Skeletal muscle cell (primary cell): Measurements from ENCODE around the gene TRIM54.
"Not testable (repeated sequence)": the region's sequence is repeated elsewhere in the genome, so short reads cannot be mapped to it uniquely, and the experiment has no call there.

Source experiments
- DNase-seq: peaks from one replicate; pipeline ENCODE4 v3.0.0-alpha.2; 2010; ENCODE audit warnings: low read depth
- H3K4me3 ChIP-seq: 2 replicates; pipeline ENCODE4 v1.5.1; 2011; ENCODE audit warnings: low read depth, mild to moderate bottlenecking, control low read depth, low read length, moderate library complexity

TRIM54 gene

DNA sequence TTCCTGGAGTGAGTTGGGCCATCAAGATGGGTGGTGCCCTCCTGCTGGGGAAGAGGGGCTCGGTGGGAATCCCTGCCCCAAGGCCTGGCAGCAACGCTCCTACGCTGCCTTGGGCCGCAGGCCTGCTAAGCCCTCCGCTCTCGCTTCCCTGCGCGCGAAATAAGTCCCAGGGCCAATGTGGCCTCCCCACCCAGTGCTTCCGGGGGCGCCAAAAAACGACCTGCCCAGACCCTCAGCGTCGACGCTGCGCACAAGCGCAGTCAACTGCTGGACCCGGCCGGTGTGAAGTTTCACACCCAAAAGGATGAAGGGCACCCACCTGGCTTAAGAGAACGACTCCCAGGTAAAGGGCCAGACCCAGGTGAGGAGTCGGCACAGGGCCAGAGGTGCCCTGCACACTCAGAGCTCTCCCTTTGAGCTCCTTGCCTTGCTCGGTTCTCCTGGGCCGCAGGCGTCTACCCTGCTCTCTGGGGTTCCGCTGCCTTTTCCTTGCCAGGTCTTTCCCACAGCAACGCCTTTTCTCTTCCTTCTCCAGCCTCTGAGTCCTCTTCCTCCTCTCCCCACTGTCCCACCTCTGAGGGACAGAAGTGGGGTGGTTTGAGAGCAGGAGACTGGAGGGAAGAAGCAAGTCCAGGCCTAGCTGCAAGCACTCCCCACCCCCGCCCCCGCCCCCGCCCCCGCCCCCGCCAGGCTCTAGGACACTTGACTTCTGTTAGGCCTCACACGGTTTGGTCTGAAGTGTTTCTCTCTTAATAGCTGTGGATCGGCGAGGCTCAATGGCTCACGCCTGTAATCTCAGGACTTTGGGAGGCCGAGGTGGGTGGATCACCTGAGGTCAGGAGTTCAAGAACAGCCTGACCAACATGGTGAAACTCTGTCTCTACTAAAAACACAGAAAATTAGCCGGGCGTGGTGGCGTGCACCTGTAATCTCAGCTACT is 6.7 kb upstream of the TRIM54 start, which contains the start of gene DNAJC5G:
DNAJC5G (plus strand) TSS at position 223 of the 940 bp plus-strand sequence. CDS start 1,296 bp downstream, outside the sequence.
- DNase-seq = no peak
- H3K4me3 ChIP-seq = no peak within 1 kb of the TSS

- H3K4me3 ChIP-seq = no peak overlapping the region
- no peak for DNase-seq
Measured at GRCh38 chr2:27278010-27278409, 4.2 kb upstream of the TRIM54 start.

GRCh38 chr2:27280826-27281225 is 1.4 kb upstream of the TRIM54 start:
- no peak overlapping the region for H3K4me3 ChIP-seq
- DNase-seq = no peak

GRCh38 chr2:27281442-27281841 is 787 bp upstream of the TRIM54 start:
- H3K4me3 ChIP-seq = no peak overlapping the region
- DNase-seq = no peak

GRCh38 chr2:27282892-27283291 is 663 bp downstream of the TRIM54 start:
- DNase-seq = no peak

GRCh38 chr2:27284996-27285395 is 2.8 kb downstream of the TRIM54 start:
- no peak for DNase-seq
- no peak overlapping the region for H3K4me3 ChIP-seq

More at GRCh38 chr2:27282892-27283291, 663 bp downstream of the TRIM54 start:
- H3K4me3 ChIP-seq = no peak overlapping the region

GRCh38 chr2:27285481-27285880 is 3.3 kb downstream of the TRIM54 start:
- H3K4me3 ChIP-seq = no peak overlapping the region
- no peak for DNase-seq

GRCh38 chr2:27288610-27289009 is 6.4 kb downstream of the TRIM54 start:
- H3K4me3 ChIP-seq = no peak overlapping the region
- no peak for DNase-seq

- DNase-seq = no peak
Measured at GRCh38 chr2:27290549-27290948, 8.3 kb downstream of the TRIM54 start.

DNA sequence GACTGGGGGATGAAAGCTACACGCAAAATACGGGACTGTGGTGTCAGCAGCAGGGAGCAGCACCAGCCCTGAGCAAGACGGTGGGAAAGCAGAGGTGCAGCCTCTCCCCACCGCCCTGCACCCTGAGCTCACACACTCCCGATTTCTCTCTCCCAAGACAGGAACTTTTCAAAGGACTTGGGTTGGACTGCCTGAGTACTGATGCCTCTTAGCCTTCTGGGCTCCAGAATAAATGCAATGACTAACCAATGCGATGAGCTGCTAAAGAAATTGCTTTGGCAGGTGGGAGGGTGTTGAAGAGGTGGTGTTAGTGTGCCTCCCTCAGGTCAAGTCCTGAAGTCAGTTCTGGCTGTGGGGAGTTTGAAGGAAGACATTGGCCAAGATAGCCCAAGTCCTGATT is 9.6 kb downstream of the TRIM54 start:
- DNase-seq = no peak
- no peak overlapping the region for H3K4me3 ChIP-seq

More at GRCh38 chr2:27290549-27290948, 8.3 kb downstream of the TRIM54 start:
- no peak overlapping the region for H3K4me3 ChIP-seq

DNA sequence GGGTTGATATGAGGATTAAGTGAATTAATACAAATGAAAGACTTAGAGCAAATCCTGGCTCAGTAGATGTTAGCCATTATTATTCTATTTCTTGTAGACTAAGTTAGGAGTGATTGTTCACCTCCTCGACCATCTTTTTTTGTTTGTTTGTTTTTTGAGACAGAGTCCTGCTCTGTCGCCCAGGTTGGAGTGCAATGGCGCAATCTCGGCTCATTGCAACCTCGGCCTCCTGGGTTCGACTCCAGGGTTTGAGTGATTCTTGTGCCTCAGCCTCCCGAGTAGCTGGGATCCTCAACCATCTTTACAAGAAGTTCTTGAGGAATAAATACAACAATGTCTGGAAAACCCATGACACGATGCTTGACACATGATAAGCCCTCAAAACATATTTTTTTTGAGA is 12.7 kb downstream of the TRIM54 start:
- no peak overlapping the region for H3K4me3 ChIP-seq
- no peak for DNase-seq

GRCh38 chr2:27296481-27296880 is 14.3 kb downstream of the TRIM54 start:
- no peak for DNase-seq
- no peak overlapping the region for H3K4me3 ChIP-seq

- no peak overlapping the region for H3K4me3 ChIP-seq
- no peak for DNase-seq
Measured at GRCh38 chr2:27297195-27297594, 15.0 kb downstream of the TRIM54 start.

DNA sequence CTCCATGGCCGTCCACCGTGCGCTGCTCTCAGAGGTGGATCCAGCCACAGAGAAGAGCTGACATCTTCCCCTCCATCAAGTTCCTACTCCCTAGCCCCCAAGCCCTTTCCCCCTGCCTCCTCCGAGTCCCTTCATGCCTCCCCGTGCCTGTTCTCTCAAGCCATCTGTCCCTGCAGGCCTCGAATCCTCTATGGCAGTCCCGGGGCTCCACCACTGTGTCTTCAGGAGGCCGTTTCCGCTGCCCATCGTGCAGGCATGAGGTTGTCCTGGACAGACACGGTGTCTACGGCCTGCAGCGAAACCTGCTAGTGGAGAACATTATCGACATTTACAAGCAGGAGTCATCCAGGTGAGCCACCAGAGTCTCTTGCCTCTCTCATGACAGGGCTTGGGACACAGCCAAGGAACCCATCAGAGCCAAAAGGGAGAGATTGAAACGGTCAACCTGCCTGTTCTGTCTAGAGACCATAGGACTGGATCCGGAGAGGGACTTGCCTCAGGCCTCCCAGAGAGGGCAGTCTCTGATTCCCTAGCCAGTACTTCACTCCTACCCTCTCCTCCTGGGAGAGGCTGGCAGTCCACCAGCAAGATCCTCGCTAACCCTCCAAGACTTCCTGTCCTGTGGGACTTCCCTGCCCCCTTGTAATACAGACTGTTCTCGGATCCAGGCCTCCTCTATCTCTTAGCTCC is 16.3 kb downstream of the TRIM54 start:
- H3K4me3 ChIP-seq = no peak overlapping the region
- DNase-seq = no peak

DNA sequence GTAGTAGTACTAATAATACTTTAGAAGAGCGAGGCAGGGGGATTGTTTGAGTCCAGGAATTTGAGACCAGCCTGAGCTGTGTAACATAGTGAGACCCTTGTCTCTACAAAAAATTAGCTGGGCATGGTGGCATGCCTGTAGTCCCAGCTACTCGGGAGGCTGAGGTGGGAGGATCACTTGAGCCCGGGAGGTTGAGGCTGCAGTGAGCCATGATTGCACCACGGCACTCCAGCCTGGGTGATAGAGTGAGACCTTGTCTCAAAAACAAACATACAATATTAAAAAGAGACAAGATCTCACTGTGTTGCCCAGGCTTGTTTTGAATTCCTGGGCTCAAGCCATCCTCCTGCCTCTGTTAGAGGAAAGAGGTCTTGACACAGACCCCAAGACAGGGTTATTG is 18.4 kb downstream of the TRIM54 start:
- not testable (repeated sequence) for DNase-seq, H3K4me3 ChIP-seq

DNA sequence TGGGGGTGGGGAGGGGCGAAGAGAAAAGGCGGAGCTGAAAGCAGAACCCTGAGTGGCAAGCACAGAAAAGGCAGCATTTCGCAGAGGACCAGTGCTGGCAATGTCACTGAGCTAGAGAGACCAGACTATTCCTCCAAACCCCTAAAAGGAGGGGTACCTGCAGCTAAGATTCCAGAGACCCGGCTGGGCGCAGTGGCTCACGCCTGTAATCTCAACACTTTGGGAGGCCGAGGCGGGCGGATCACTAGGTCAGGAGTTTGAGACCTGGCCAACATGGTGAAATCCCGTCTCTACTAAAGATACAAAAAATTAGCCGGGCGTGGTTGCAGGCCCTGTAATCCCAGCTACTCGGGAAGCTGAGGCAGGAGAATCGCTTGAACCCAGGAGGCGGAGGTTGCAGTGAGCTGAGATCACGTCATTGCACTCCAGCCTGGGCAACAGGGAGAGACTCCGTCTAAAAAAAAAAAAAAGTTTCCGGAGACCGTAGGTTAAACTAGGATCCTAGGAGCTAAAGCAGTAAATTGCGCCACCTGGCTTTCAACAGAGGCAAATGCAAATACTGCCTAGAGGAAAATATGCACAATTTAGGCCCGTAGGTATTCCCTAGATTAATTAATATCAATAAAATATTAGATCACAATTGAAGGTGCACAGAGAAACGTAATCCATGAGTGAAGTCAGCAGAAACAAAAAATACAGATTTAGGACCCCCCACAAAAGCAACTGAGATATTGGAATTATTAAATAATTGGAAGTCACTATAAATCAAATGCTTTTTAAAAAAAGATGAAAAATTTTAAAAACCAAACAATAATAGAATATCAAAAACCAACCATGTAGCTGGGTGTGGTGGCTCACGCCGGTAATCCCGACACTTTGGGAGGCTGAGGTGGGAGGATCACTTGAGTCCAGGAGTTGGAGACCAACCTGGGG is 21.1 kb downstream of the TRIM54 start:
- no peak for DNase-seq
- H3K4me3 ChIP-seq = no peak overlapping the region

- no peak for DNase-seq
- no peak overlapping the region for H3K4me3 ChIP-seq
Measured at GRCh38 chr2:27304488-27305240, 22.4 kb downstream of the TRIM54 start.

- H3K4me3 ChIP-seq = no peak overlapping the region
- no peak for DNase-seq
Measured at GRCh38 chr2:27305516-27305915, 23.3 kb downstream of the TRIM54 start.

GRCh38 chr2:27306136-27306535 is 23.9 kb downstream of the TRIM54 start:
- H3K4me3 ChIP-seq = no peak overlapping the region
- no peak for DNase-seq
